HepG2 (cell line): Measurements from ENCODE around the gene SMC1B. TPM values are rescaled to one million over a fixed set of nuclear protein-coding genes. Genes with fewer than 3 reads are reported as not detected.

Experiments used
- JUND ChIP-seq: sonication (generic); formaldehyde crosslinking; IDR thresholded peaks from 2 replicates; pipeline ENCODE4 v1.8.0; 2022; ENCODE audit warnings: mild to moderate bottlenecking, missing genetic modification reagents
- KDM5A ChIP-seq: fragments of 200-600 bp; sonication (generic); IDR thresholded peaks from 2 replicates; pipeline ENCODE4 v1.7.0; 2018; ENCODE audit warnings: antibody characterized with exemption, mild to moderate bottlenecking, low read length, borderline replicate concordance
- RAD21 ChIP-seq: fragments of 450-650 bp; formaldehyde crosslinking; IDR thresholded peaks from 2 replicates; pipeline ENCODE4 v1.5.0; 2020; ENCODE audit warnings: mild to moderate bottlenecking
- SOX6 ChIP-seq, 2 experiments: fragments of 450-650 bp in 1 of 2; sonication (generic) in 1 of 2; formaldehyde crosslinking in 1 of 2; IDR thresholded peaks; 2 replicates each; pipeline versions ENCODE4 v1.4.0 to v1.6.1; 2017 to 2020; ENCODE audit warnings: antibody characterized with exemption in 1 of 2, mild to moderate bottlenecking in 1 of 2, missing genetic modification reagents in 1 of 2
- ZNF556 ChIP-seq: sonication (generic); formaldehyde crosslinking; IDR thresholded peaks from 2 replicates; pipeline ENCODE4 v1.4.0; 2020; ENCODE audit warnings: mild to moderate bottlenecking, missing genetic modification reagents, borderline replicate concordance
- polyA plus RNA-seq, 8 experiments: library from polyadenylated mRNA; depleted of rRNA in 3 of 8; stranded (reverse) in 7 of 8; unstranded in 1 of 8; fragments of >200 nt; fragmentation: Illumina TruSeq in 4 of 8; extraction: Trizol in 4 of 8; gene quantifications; 2 replicates each; pipeline versions ENCODE4 v1.2.1 to v1.2.3, GENCODE V29; 2011 to 2016; ENCODE audit warnings: low read depth in 4 of 8, missing spikeins in 1 of 8, mixed read lengths in 1 of 8; ENCODE audit not compliant: insufficient read depth in 1 of 8
- total RNA-seq, 5 experiments: library from RNA; depleted of rRNA; stranded (reverse); fragments of >200 nt; fragmentation: Illumina TruSeq; extraction: Trizol; gene quantifications; 2 replicates each; pipeline ENCODE4 v1.2.3, GENCODE V29; 2016; ENCODE audit warnings: low read depth in 1 of 5
- TF ChIP-seq, protein P1 (sequence below): sonication (generic); formaldehyde crosslinking; conservative IDR thresholded peaks from 2 replicates; pipeline ENCODE4 v1.8.0; 2022; ENCODE audit warnings: mild to moderate bottlenecking, moderate library complexity, missing genetic modification reagents
- TF ChIP-seq, protein P2 (sequence below): conservative IDR thresholded peaks from 2 replicates; pipeline ENCODE4 v1.6.1; 2018; ENCODE audit warnings: missing genetic modification reagents
- TF ChIP-seq, protein P3 (sequence below): sonication (generic); formaldehyde crosslinking; IDR thresholded peaks from 2 replicates; pipeline ENCODE4 v1.4.0; 2020; ENCODE audit warnings: mild to moderate bottlenecking, low read depth, missing genetic modification reagents

The SMC1B gene
- total and polyA plus RNA-seq, 2 of the 13 experiments (the other 11 are each of a cell fraction or from before 2014, with no cell fraction given), result not detected

DNA sequence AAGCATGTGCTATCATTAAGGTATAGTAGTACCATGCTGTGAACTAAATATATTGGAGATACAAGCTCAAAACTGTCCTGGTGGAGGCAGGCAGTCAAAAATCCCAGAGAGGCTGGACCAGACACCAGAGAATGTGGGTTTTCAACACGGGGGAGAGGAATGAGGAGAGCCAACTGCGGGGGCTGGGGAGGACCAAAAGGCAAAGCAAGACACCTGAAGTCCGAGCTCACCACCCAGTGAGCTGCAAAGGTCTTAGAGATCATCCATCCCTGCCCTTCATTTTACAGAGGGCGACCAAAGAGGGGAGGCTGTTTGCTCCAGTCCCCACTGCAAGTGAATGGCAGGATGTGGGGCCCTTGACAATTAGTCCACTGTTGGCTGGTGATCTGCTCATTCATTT is 10.1 kb upstream of the SMC1B start (continued):
- TF ChIP-seq, protein P1, sequence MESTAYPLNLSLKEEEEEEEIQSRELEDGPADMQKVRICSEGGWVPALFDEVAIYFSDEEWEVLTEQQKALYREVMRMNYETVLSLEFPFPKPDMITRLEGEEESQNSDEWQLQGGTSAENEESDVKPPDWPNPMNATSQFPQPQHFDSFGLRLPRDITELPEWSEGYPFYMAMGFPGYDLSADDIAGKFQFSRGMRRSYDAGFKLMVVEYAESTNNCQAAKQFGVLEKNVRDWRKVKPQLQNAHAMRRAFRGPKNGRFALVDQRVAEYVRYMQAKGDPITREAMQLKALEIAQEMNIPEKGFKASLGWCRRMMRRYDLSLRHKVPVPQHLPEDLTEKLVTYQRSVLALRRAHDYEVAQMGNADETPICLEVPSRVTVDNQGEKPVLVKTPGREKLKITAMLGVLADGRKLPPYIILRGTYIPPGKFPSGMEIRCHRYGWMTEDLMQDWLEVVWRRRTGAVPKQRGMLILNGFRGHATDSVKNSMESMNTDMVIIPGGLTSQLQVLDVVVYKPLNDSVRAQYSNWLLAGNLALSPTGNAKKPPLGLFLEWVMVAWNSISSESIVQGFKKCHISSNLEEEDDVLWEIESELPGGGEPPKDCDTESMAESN (CRISPR knock-in tag), result no peak
- TF ChIP-seq ZNF556, result no peak
- TF ChIP-seq, protein P2, sequence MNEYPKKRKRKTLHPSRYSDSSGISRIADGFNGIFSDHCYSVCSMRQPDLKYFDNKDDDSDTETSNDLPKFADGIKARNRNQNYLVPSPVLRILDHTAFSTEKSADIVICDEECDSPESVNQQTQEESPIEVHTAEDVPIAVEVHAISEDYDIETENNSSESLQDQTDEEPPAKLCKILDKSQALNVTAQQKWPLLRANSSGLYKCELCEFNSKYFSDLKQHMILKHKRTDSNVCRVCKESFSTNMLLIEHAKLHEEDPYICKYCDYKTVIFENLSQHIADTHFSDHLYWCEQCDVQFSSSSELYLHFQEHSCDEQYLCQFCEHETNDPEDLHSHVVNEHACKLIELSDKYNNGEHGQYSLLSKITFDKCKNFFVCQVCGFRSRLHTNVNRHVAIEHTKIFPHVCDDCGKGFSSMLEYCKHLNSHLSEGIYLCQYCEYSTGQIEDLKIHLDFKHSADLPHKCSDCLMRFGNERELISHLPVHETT (CRISPR knock-in tag), result no peak
- no peak for TF ChIP-seq SOX6 (IDR thresholded peaks at IDR 0.05)
- TF ChIP-seq SOX6 (CRISPR knock-in tag; IDR thresholded peaks at IDR 0.05), result no peak
- no peak for TF ChIP-seq KDM5A
- no peak for TF ChIP-seq RAD21
- TF ChIP-seq, protein P3, sequence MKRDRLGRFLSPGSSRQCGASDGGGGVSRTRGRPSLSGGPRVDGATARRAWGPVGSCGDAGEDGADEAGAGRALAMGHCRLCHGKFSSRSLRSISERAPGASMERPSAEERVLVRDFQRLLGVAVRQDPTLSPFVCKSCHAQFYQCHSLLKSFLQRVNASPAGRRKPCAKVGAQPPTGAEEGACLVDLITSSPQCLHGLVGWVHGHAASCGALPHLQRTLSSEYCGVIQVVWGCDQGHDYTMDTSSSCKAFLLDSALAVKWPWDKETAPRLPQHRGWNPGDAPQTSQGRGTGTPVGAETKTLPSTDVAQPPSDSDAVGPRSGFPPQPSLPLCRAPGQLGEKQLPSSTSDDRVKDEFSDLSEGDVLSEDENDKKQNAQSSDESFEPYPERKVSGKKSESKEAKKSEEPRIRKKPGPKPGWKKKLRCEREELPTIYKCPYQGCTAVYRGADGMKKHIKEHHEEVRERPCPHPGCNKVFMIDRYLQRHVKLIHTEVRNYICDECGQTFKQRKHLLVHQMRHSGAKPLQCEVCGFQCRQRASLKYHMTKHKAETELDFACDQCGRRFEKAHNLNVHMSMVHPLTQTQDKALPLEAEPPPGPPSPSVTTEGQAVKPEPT, result no peak
- no peak for TF ChIP-seq JUND (CRISPR knock-in tag)
